Adrenal gland (tissue), 5 donors: Measurements from ENCODE around the gene MYO7A.

Experiments
- CTCF ChIP-seq, 6 experiments: fragments of 450-650 bp in 4 of 6; fragments of 200-600 bp in 2 of 6; sonication (generic) in 1 of 6; IDR thresholded peaks; 1 replicate in 5 of 6; 2 replicates in 1 of 6; pipeline versions ENCODE4 v1.5.1 to v1.8.0; 2016 to 2021; ENCODE audit warnings: antibody characterized with exemption in 6 of 6, mild to moderate bottlenecking in 2 of 6, moderate library complexity in 1 of 6
- POLR2A ChIP-seq, 2 donors: fragments of 450-650 bp; IDR thresholded peaks; one replicate each; pipeline ENCODE4 v1.6.1; 2017; ENCODE audit warnings: antibody characterized with exemption in 2 of 2, mild to moderate bottlenecking in 2 of 2, moderate library complexity in 1 of 2
- donor health status: DM: no; HTN: no; CAD: no.

GRCh38 chr11:77093987-77094840 lies 33.8 kb upstream of the MYO7A start:
- no peak for TF ChIP-seq CTCF (IDR thresholded peaks at IDR 0.05)
- no peak for TF ChIP-seq POLR2A (IDR thresholded peaks at IDR 0.05)
